HG02885 (cell line): ENCODE measurements around the gene ETS1.

Experiments used
- ATAC-seq: cut with Tn5 transposase; IDR thresholded peaks from one replicate; pipeline ENCODE4 v1.9.1; 2021; ENCODE audit warnings: mild to moderate bottlenecking; ENCODE audit not compliant: unreplicated experiment, poor library complexity

ETS1 gene

DNA sequence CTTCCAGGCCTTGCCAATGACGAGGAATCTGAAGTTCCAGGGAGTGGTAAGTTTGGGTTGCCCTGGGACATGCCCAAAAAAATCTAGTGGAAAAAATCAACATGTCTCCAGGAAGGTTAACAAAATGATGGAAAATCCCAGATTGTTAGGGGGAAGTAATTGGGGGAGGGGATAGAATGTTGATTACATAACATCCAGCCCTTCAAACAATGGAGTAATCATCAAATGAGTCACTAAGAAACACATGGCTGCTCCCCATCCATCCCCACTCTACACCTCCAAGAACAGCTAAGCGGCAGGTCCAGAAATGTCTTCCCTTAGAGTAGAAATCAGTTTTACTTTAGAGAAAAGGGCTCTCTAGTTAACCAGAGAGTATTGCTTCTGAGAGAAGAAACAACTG is 94.9 kb downstream of the ETS1 start:
- no peak for ATAC-seq

GRCh38 chr11:128491195-128491936 is 96.0 kb downstream of the ETS1 start:
- ATAC-seq = no peak

- ATAC-seq = no peak
Measured at GRCh38 chr11:128490092-128490491, 97.3 kb downstream of the ETS1 start.

GRCh38 chr11:128488471-128488870 is 98.9 kb downstream of the ETS1 start:
- ATAC-seq = no peak

DNA sequence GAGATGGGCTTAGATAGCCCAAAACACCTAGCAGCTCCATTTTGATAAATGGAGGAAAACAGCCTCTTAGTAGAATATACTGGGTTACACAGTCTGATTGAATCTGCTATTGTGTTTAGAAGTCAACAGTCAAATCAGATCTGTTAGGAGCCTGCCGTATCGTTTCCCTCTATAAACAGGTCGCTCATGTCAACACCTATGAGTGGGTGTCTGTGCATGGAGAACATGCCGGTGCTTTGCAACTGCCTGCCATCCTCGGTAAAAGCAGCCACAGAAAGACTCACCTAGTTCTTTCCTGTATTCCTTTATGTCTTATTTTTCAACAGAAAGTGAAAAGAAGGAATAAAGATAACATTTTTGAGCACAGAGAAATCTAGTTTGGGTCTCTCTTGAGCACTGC is 99.4 kb downstream of the ETS1 start:
- ATAC-seq = no peak

DNA sequence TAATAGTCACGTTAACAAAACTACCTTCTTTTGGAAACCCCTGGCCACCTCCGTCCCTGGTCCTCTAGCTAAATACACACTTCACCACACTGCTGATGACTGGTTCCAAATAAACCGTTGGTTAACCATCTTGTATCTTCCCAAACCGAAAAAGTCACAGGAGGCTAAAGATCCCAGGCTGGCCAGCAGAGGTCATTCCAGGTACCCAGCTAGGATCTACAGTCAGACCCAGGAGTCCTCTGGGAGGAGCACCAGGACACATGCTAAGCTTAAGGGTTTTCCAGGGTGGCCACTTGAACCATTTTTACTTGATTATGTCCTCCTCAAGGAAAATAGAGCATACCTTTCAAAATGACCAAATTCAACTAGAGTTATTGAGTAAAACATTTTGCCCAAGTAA is 103.2 kb downstream of the ETS1 start:
- no peak for ATAC-seq

DNA sequence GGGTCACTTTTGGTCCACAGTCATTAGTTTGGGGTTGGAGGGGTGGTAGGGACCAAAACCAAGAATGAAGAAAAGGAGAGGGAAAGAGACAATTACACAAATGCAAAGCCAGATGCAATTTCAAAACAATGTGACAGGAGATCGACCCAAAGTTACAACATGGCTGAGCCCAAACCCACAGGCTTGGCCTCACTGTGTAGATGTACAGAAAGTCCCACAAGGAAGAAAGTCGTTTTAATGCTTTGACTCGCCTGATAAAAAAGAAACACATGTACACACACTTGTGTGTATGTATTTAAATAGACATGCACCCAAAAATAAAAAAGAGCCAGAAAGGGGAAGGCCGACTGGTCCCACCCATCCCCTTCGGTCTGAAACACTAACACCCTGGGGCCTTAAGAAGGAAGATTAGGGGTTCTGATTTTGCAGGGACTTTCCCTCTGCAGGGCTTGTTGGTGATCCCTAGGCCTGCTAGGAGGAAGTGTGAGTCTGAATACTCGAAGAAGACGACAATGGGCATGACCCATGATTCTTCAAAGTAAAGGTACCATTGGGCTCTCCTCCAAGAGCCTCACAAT is 104.1 kb downstream of the ETS1 start:
- ATAC-seq = peak; percentile 82

DNA sequence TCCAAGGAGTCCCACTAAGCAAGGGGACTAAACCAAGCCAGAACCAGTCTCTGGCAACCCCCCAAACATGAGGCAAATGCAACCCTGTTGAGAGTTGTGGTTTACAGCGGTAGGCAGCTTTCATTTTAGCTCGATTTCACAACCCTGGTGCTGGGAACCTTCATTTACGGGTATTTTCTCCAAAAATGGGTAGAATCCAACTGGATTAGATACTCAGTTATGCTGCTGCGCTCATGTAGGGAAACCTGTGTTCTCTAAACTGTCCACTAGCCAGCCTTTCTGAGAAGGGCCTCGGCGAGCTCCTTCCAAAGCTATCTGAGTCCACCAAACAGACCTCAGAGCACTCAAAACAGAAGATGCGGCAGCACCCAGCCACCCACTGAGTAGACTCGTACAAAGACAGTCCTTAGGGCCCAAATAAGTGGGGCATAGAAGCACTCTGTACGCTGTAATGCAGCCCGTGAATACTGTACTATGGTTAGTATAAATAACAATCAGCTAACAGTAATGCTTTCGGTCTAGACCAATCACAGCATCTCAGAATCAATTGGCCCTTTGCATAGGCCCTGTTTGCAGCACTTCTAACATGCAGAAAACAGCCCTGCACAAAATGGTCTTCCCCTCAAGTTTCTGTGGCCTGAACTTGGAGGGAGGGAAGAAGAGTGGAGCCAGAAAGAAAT is 104.7 kb downstream of the ETS1 start:
- ATAC-seq = peak; percentile 63

DNA sequence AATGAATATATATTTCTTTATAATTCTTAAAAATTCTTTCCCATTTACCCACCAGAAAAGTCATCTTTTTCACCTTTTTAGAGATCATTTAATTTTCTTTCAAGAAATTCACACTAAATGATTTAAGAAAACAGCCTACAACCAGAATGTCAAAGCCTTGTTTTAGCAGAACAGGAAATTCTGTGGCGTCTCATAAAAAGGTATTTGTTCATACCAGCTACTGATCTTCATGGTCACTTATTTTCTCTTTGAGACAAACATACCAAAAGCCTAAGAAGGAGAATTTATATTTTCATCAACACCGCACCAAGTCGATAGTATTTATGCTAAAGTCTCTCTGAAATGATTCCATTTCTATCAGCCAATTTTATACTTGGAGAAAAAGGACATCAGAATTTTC is 105.3 kb downstream of the ETS1 start:
- ATAC-seq = no peak

GRCh38 chr11:128481135-128481534 is 106.2 kb downstream of the ETS1 start:
- no peak for ATAC-seq

DNA sequence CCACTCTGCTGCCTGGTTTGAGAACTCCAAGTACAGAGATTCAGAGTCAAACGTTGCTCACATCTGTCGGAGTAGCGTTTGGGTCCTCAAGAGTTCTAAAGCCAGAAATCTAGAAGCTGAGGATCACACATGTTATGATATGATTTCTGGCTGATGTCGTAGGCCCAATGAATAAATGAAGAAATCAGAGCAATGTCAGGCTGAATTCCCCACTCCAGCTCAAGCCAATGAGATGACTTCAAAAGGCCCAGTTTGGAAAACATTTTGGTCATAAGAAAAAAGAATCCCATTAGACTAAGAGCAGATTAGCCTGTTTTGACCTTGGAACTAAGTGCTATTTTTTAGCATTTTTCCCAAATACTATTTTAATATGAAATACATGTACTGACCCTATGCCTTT is 106.7 kb downstream of the ETS1 start:
- ATAC-seq = no peak

GRCh38 chr11:128480066-128480465 is 107.3 kb downstream of the ETS1 start:
- no peak for ATAC-seq

- no peak for ATAC-seq
Measured at GRCh38 chr11:128479144-128479543, 108.2 kb downstream of the ETS1 start.

DNA sequence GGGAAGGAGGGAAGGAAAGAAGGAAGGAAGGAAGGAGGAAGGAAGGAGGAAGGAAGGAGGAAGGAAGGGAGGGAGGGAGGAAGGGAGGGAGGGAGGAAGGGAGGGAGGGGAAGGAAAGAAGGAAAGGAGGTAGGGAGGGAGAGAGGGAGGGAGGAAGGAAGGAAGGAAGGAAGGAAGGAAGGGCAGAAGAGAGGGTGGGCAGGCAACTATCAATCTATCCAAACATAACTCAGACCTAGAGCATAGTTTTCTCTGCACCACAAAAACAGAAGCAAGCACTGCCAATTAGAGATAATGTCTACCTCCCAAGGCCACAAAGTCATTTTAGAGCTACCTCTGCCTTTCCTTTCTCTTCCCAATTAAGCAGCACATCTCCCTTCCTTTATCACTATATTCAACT is 109.1 kb downstream of the ETS1 start:
- no peak for ATAC-seq

DNA sequence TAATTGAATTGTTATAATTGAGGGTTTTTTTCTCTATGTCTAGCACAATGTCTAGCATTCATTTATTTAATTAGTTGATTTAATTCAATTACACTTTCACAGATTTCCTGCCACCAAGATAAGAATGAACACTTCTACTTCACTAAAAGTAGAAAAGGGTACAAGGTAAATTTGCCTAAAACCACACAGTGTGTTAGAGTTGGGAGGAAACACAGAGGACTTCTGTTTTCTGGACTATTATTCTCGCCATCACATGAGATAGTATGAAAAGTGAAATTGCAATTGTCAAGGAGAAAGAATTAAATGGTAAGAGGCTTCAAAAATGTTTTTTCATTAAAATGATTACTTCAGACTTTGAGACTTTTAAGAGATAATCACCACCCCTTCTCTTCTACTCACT is 109.5 kb downstream of the ETS1 start:
- no peak for ATAC-seq

GRCh38 chr11:128477278-128477677 is 110.1 kb downstream of the ETS1 start:
- no peak for ATAC-seq

GRCh38 chr11:128476729-128477128 is 110.6 kb downstream of the ETS1 start:
- ATAC-seq = no peak

DNA sequence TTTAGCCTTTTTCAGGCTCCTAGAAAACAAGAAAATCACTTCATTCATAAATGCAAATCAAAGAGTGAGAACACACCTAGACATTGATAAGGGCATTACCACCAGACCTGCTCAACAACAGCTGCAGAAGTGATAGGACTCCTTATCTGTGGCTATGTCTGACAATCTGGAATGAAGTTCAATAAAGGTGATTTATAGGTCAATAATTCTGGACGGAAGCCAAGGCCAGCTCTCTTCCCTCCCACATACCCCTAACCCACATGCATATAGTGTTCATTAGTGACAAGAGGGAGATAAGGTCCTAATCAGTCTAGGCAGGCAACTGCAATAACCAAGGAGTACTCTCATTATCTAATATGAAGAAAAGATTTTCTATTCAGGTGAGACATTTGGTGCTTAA is 111.3 kb downstream of the ETS1 start:
- ATAC-seq = no peak

DNA sequence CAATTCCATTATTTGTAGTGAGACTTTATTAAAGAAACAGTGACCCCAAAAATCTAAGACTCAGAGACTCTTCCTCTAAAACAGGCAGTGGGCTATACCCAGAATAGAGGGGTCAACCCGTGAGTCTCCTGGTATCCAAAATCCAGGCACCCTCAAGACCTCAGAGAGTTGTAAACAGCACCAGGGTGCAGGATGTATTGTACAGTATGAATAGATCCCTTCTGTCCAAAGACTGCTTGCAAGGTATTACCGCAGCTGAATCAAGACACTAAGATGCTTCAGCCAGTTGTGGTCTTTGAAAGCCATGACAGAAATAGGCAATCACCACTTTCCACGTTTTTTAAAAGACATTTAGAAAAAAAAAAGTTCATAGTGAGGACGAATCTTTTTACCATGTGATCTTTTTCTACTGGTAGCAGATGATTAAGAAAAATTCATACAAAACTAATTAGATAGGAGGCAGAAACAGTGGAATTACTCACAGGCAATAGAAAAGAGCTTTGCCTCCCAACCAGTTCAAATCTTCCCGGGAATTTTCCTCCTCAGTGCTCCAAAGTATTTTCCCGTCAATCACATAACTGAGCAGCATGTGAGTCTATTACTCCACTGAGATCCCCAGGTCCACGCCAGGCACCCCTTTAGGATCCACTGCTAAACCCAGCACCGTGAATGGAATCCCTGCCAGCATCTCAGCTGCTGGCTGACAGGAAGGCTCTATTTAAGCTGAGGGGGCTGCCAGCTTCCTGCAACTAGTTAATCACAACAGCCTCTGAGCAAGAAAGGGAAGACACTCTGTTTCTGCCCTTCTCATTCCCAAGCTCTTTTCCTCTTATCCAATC is 113.1 kb downstream of the ETS1 start:
- no peak for ATAC-seq

GRCh38 chr11:128473636-128474035 is 113.7 kb downstream of the ETS1 start:
- ATAC-seq = no peak
